Astrocyte of the cerebellum (primary cell): Measurements from ENCODE around the gene OSBPL2.

Experiments
- DNase-seq: peaks from one replicate; pipeline ENCODE4 v3.0.0-alpha.2; 2011; ENCODE audit warnings: low read depth
- H3K4me3 ChIP-seq: 2 replicates; pipeline ENCODE4 v1.5.1; 2011; ENCODE audit warnings: mild to moderate bottlenecking, low read depth, low read length, moderate library complexity
- in situ Hi-C: cut with HindIII; loops from 2 replicates; pipeline ENCODE4 v1.10.0; 2017; ENCODE audit warnings: low sequenced_read_pairs
- TF ChIP-seq, protein P1 (sequence below): IDR thresholded peaks from 2 replicates; pipeline ENCODE4 v1.5.1; 2012; ENCODE audit warnings: low read length, low read depth, moderate library complexity, mild to moderate bottlenecking; ENCODE audit errors: missing control alignments

The OSBPL2 gene

DNA sequence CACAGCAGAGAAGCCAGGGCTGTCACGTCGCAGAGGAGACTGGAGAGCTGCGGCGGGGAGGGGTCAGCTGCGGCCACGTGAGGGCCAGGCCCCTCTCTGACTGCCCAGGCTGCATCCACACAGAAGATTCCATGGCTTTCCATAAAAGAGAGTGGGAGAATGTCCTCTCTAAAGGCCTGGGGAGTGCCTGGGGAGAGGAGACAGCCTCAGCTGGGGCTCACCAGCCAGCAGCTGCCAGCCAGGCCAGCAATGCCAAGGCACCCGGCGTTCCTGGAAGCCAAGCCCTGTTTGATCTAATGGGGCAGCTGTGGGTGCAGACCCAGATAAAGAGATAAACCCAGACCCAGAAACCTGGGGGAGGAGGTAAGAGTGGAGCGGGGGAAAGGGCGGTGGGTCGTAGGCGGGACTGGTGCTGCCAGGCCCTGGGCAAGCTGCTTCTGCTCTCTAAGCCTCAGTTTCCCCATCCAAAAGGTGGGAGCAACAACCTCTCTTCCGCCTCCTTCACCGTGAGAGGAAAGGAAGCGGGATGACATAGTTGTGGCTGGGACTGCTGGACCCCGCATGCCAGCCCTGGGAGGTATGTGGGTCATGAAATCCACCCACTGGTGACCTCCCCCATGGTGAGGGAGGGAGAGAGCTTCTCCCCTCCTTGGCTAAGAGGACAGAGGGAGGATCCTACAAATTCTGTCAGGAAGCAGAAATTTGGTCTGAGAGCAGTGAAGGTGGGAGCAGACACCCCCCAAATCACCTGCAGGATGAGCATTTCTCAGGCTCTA is 3.1 kb upstream of the OSBPL2 start:
- in situ Hi-C loops = no loop called here
- DNase-seq = no peak
- TF ChIP-seq, protein P1, sequence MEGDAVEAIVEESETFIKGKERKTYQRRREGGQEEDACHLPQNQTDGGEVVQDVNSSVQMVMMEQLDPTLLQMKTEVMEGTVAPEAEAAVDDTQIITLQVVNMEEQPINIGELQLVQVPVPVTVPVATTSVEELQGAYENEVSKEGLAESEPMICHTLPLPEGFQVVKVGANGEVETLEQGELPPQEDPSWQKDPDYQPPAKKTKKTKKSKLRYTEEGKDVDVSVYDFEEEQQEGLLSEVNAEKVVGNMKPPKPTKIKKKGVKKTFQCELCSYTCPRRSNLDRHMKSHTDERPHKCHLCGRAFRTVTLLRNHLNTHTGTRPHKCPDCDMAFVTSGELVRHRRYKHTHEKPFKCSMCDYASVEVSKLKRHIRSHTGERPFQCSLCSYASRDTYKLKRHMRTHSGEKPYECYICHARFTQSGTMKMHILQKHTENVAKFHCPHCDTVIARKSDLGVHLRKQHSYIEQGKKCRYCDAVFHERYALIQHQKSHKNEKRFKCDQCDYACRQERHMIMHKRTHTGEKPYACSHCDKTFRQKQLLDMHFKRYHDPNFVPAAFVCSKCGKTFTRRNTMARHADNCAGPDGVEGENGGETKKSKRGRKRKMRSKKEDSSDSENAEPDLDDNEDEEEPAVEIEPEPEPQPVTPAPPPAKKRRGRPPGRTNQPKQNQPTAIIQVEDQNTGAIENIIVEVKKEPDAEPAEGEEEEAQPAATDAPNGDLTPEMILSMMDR = no peak
- no peak overlapping the region for H3K4me3 ChIP-seq

DNA sequence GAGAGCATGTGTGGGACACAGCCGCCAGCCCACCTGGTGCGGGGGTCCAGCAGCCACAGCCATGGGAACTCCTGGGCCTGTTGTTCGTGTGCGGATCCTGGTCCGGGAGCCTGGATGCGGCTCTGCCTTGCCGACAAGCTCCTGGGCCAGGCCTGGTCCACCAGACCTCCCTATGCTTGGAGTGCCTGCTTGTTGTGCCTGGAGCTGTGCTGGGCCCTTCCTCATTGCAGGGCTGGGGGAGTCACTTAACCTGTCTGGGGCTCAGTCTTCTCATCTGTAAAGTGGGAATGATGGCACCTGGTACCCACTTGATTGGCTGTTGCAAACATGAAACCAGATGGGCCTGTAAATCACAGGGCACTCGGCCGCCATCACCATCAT is 2.6 kb upstream of the OSBPL2 start:
- TF ChIP-seq, protein P1 = no peak
- no peak overlapping the region for H3K4me3 ChIP-seq
- in situ Hi-C loops = no loop called here
- no peak for DNase-seq

DNA sequence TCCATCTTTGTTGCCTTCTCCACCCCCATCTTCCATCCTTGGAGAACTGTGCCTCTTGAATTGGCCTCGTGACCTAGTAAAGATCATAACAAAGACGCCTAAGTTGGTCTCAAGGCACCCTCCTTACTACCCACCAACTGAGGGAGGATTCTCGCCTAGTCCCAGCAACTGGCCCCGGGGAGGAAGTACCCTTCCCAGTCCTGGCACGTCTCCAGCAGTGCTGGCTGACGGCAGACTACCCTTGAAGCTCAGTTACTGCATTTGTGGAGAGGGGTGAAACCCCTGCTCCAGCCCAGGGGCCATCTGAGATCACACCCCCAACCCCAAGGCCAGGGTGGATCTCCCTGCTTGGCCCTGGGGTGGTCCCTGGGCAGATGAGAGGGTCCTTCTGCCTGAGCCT is 2.1 kb upstream of the OSBPL2 start:
- in situ Hi-C loops = no loop called here
- TF ChIP-seq, protein P1 = no peak
- no peak for DNase-seq
- no peak overlapping the region for H3K4me3 ChIP-seq

DNA sequence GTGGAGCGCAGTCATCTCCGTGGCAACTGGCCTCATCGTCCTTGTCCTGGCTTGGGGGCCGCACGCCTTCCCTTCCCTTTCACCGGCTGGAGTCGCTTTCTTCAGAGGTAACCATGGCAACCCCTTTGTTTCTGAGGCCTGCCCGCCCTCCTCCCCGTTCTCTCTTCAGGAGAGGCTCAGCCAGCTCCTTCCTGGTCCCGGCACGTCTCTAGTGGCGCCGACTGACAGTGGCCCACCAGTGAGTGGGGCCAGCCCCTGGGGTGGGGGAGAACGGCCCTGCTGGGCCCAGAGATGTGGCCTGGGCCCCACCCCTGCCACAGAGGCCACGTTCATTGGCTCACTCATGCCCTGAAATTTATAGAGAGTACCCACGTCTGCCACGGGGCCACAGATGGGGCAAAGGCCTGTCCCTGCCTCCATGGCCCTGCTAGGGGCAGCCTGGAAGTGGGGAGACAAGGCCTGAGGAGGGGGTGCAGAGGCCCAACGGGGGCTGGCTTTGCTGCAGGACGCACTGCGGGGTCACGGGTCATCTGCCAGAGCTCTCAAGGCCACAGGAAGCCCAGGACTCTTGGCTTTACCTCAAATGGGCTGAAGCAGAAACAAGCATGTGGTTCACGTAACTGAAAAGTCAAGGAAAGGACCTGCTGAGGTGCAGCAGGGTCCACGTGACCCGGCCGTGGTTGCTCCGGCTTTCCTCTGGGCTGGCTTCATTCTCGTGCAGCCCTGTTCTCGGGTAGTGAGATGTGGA is 1.4 kb upstream of the OSBPL2 start:
- no peak for DNase-seq
- in situ Hi-C loops = no loop called here
- TF ChIP-seq, protein P1 = no peak
- no peak overlapping the region for H3K4me3 ChIP-seq

DNA sequence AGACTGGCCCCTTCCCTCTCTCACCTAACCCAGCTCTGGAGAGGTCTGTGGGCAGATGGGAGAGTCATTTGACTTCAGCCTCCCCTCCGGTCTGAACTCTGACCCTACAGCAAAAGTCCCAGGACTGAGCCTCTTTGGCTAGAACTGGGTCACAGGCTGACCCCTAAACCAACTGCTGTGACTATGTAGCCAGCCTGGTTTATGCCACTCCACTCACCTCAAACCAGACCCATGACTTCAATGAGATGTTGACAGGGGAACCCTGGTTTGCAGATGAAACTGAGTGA is 864 bp upstream of the OSBPL2 start:
- peak overlapping the region; percentile 48 for H3K4me3 ChIP-seq

DNA sequence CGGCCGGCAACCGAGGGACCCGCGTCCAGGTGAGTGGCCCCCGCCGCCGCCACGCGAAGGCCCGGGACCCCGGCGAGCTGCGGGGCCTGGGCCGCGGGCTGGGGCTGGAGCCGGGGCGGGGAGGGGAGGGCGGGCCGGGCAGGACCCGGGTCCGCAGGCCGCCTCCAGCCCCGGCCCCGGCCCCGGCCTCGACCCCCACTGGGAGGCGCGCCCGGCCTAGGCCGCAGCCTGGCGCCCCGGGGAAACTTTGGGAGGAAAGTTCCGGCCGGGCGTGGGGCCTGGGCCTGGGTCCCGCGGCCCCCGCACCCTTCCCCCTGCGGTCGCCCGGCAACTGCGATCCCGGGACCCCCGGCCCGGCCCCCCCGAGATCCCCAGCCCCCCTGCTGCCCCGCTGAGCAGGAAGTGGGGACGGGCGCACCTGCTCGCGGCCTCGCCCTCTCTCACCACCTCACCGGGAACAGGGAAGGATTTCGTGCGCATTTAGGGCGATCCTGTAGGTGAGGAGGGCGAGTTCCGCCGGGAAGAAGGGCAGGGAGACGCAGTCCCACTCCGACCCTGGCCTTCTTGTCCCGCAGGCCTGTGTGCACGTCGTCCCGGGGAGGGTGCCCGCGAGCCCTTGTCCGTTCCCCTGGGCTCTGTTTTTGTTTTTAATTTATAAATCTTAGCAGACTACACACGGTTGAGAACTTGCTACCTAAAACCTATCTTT is 402 bp downstream of the OSBPL2 start:
- no peak for DNase-seq
- in situ Hi-C loops = no loop called here
- H3K4me3 ChIP-seq = peak overlapping the region; percentile 64
- TF ChIP-seq, protein P1 = no peak

More for the DNA sequence above, 864 bp upstream of the OSBPL2 start:
- DNase-seq = no peak
- in situ Hi-C loops = no loop called here
- TF ChIP-seq, protein P1 = no peak
